HepG2 (cell line): ENCODE results near the gene LCORL.

Experiments used
- ASH2L ChIP-seq: fragments of 300-600, 200-600 bp; sonication (generic); IDR thresholded peaks from 2 replicates; pipeline ENCODE4 v1.7.0; 2017; ENCODE audit warnings: low read depth, mild to moderate bottlenecking, moderate library complexity, mixed read lengths, low read length; ENCODE audit not compliant: insufficient read length
- ATF6 ChIP-seq: sonication (generic); formaldehyde crosslinking; conservative IDR thresholded peaks from 2 replicates; pipeline ENCODE4 v1.4.0; 2020; ENCODE audit warnings: missing genetic modification reagents
- ATRX ChIP-seq: sonication (generic); formaldehyde crosslinking; IDR thresholded peaks from 2 replicates; pipeline ENCODE4 v1.4.0; 2020; ENCODE audit warnings: missing genetic modification reagents, borderline replicate concordance
- HBP1 ChIP-seq: IDR thresholded peaks from 2 replicates; pipeline ENCODE4 v1.6.1; 2016; ENCODE audit warnings: low read depth, control low read depth
- HCFC1 ChIP-seq: fragments of 150-350 bp; IDR thresholded peaks from 2 replicates; pipeline ENCODE4 v1.6.1; 2014; ENCODE audit warnings: low read depth, low read length
- HDAC6 ChIP-seq: fragments of 200-600 bp; sonication (generic); IDR thresholded peaks from 2 replicates; pipeline ENCODE4 v1.7.0; 2017; ENCODE audit warnings: mild to moderate bottlenecking, antibody characterized with exemption, low read length, low read depth
- NFIC ChIP-seq: IDR thresholded peaks from 2 replicates; pipeline ENCODE4 v1.6.1; 2012; ENCODE audit warnings: mild to moderate bottlenecking, low read length, inconsistent platforms
- SMC3 ChIP-seq: IDR thresholded peaks from 2 replicates; pipeline ENCODE4 v1.6.1; 2011; ENCODE audit warnings: low read length, improper control_type of control experiment
- ZFP1 ChIP-seq: IDR thresholded peaks from 2 replicates; pipeline ENCODE4 v1.6.1; 2016
- ZFP36 ChIP-seq: fragments of 150-350 bp; IDR thresholded peaks from 2 replicates; pipeline ENCODE4 v1.6.1; 2018; ENCODE audit warnings: borderline replicate concordance, low read length, low read depth; ENCODE audit not compliant: partially characterized antibody
- ZHX1 ChIP-seq: sonication (generic); formaldehyde crosslinking; IDR thresholded peaks from 2 replicates; pipeline ENCODE4 v1.8.1; 2022; ENCODE audit warnings: low read depth, mild to moderate bottlenecking, missing genetic modification reagents
- ZNF788 ChIP-seq: sonication (generic); formaldehyde crosslinking; IDR thresholded peaks from 2 replicates; pipeline ENCODE4 v1.5.0; 2020; ENCODE audit warnings: mild to moderate bottlenecking, missing genetic modification reagents, borderline replicate concordance

GRCh38 chr4:17934286-17934685 lies 87.3 kb downstream of the LCORL start:
- TF ChIP-seq ZHX1 (no peak), ZNF788 (CRISPR knock-in tag) (no peak), ZFP1 (no peak), SMC3 (no peak), HCFC1 (no peak), ATF6 (CRISPR knock-in tag) (no peak), NFIC (no peak), ZFP36 (no peak), HDAC6 (no peak), HBP1 (CRISPR knock-in tag) (no peak), ATRX (no peak), ASH2L (no peak)
